GM19452 (cell line): Measurements from ENCODE around the gene EFCAB6.

Experiments used
- ATAC-seq: cut with Tn5 transposase; IDR thresholded peaks from one replicate; pipeline ENCODE4 v1.9.1; 2021; ENCODE audit not compliant: unreplicated experiment

The EFCAB6 gene

GRCh38 chr22:43830931-43831560 lies 18.9 kb upstream of the EFCAB6 start:
- ATAC-seq, result no peak

- ATAC-seq, result no peak
These were observed 18.1 kb upstream of the EFCAB6 start for GRCh38 chr22:43829904-43830851.

GRCh38 chr22:43828998-43829782 lies 17.1 kb upstream of the EFCAB6 start:
- no peak for ATAC-seq

- ATAC-seq, result no peak
These were observed 16.6 kb upstream of the EFCAB6 start for GRCh38 chr22:43828725-43828997.

DNA sequence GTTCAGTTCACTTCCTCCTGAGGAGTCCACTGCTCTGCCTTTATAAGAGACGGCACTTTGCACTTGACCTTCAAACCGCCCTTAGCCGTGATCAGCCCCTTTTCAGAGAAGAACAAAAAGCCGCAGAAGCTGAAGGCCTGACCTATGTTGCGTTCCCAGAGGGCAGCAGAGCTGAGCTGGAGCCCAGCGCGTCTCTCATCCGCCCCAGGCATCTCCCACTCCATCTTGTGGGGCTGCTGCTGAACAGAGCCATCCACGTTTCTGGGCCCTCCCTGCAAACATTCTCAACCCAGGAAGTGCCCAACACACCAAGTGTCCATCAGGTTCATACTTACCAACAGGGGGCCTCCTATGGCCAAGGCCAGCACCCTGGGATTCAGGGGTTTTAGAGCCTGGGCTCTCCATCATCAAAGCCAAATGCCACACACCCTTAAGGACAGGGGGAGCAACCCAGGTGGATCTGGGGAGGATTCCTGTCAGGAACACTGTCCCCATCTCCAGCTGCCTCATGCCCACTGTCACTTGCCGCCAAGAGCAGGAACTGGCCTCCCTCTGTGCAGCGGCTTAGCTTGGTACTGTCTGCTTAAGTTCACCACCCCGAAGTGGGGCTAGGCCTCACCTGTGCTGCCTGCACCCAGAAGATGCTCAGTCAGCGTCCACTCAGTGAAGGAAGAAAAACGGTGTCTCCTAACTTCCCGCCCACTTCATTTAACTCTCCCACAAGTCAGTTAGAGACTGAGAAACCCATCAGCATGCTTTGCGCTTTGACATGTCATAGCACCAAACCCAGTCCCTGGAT lies 16.0 kb upstream of the EFCAB6 start:
- ATAC-seq, result no peak

DNA sequence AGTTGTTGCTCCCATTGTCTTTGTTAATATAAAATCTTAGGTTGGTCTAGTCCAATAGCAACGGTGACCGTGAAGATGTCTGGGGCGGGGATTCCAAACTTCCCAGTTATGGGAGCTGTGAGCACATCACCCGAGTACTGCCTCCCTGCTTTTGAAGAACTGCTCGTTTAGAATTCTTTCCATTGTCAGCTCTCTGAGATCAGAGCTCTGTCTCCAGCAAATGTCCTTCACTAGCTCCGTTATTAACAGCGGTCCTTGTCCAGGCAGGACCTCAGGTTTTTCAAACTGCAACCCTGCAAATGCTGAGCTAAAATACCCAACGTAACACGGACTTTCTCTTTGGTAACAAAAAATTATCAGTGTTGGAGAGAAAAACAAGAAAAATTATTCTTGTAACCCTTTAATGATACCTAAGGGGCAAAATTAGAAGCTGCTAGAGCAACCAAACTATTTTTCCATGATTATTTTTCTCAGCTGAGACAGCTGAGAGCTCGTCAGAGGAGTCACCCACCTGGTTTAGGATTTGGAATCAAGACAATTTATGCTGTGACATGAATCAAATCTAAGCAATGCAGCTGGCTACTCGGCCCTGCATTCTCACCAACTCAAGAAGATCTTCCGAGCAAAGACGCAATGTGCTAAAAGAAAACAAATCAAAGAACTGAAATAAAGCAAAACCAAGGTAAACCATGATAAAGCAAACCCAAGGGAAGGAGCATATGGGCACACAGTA lies 15.1 kb upstream of the EFCAB6 start:
- no peak for ATAC-seq

GRCh38 chr22:43826142-43827002 lies 14.3 kb upstream of the EFCAB6 start:
- ATAC-seq, result no peak

DNA sequence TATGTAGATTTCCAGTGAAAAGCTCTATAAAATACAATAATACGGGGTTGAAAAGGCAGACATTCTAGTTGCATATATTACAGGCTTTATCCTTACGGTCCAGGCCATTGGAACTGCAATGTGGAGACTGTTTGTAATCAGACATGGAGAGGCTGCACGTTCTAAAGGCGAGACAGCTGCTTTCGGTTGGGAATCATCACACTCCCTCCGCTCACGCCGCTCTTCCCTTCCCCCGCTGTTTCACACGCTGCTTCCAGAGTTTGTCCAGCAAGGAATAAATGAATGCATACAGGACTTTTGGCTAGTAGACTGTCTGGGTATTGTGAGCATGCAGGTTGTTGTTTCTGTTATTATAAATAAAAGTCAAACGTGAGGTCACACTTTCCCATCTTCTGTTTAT lies 13.5 kb upstream of the EFCAB6 start:
- ATAC-seq, result no peak

GRCh38 chr22:43824724-43825420 lies 12.8 kb upstream of the EFCAB6 start:
- no peak for ATAC-seq

DNA sequence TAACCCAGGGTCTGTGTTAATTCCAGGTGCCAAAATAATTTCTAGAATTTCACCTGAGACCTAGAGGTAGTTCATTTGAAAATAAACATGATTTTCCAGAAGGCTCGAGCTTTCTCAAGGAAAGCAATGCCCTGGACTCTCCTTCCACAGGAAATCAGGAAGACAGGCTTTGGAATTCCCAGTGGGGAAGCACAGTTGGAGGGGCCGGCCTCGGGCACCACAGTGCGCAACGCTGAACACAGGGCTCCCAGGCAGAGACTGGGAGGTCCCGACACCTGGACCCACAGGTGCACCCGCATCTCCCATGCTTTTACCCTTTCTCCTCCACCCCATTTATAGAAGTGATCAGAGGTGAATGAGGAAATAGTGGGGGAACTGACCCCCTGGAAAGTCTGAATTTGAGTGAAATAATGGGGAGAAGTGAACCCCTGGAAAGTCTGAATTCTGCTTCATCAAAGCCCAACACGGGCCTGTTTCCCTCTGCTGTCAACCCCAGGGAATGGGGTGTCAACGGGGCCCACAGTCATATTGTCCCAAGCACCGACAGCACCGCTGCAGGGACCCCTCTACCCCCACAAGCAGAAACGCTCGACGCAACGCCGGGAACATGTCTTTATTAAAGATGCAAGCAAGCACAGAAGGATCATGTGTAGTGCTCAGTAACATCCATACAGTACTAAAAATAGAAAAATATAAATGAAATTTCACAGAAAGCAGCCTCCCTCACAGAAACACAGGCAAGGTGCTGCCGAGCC lies 12.0 kb upstream of the EFCAB6 start:
- no peak for ATAC-seq

DNA sequence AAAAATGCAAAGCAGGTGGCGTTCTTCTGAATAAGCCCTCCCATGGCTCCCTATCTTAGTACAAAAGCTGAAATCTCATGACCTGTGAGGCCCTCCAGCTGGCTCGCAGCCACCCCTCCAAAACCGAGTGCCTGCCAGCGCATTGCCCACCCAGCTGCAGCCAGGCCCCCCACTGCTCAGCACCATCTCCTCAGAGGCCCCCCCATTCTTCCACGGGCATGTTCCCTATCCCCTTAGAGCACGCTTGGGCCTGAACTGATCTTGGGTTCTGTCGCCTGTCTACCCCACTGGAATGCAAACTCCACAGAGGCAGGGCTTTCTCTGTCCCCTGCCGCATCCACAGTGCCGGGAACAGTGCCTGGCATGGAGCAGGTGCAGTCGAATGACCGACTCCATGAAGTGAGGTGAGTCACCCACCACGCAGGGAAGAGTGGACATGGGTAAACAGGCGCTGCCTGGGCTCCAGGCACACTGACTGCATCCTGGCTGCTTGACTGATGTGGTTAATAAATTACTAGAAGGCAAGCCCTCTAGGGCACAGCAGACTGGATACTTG lies 11.3 kb upstream of the EFCAB6 start:
- ATAC-seq, result no peak

GRCh38 chr22:43821606-43822425 lies 9.7 kb upstream of the EFCAB6 start:
- ATAC-seq, result no peak

GRCh38 chr22:43820651-43821305 lies 8.7 kb upstream of the EFCAB6 start:
- ATAC-seq, result no peak

DNA sequence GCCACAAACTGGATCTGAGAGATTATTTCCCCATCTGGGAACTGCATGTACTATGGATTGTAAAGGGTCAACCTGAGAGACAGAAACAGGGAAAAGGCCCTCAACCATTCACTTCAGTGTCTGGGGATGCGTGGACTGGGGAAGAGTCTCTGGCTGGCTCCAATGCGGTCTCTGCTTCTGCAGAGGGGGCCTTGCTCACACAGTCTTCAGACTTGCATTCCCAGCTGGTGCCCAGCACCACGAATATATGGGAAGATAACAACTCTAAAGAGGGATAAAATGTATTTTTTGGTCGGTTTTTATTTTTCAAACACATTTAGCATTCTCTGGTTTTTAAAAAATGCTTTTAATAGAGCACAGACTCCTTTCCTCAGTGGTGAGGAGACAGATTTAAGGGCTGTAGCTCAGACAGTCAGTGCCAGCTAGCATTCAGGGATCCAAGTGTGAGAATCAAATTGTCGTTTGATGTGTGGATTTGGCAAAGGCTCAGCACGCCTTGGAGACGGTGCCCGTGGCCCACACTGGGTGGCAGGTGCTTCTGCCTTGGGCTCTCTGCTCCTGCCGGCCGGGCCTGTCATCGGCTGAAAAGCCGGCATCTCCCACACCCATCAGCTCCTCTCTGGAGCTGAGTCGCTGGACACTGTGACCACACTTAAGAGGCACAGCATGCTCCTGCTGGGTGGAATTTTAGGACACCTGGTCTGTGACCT lies 8.0 kb upstream of the EFCAB6 start:
- ATAC-seq, result no peak

DNA sequence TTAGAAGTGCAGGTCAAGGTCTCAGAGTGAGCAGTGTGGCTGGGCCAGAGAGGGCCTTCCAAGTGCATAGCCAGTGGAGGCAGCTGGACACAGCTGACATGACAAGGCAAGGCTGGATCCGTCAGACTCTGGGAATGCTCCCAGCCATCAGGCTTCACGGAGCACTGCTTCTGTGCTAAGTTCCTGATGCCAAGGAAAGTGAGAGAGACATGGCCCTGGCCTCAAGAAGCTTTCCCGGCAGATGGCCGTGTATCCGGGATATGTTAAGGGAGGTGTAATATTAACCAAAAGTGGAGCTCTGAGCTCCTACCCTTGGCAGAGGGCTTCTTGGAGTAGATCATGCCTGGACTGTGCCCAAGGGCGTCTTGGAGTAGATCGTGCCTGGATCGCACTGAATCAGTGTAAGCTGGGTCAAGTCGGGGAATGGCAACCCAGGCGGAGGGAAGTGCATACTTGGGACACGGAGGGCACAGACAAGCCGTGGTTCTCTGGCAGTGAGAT lies 7.4 kb upstream of the EFCAB6 start:
- no peak for ATAC-seq

DNA sequence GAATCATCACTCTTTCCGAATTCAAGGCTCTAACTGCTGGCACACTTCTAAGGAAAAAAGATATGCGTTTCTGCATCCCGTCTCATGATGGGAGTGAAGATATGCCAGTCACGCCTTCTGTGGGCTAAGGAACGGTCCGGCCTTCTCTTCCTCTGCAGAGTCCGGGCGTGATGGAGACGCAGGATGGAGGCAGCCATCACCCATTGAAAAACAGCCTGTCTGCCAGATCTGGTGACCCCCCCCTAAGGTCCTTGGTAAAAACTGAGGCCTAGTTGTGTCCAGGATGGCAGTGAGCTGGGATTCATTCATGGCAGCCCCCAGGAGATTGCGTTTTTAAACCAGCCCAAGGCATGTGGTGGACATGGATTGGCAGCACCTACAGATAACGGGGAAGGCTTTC lies 6.9 kb upstream of the EFCAB6 start:
- ATAC-seq, result no peak
